GM21619 (cell line): ENCODE data around the gene NLRP6.
A peak's percentile ranks its signal among the peaks of the same experiment; 100 is the strongest.
"Not testable (repeated sequence)": the region's sequence is repeated elsewhere in the genome, so short reads cannot be mapped to it uniquely, and the experiment has no call there.

Experiments
- ATAC-seq: cut with Tn5 transposase; IDR thresholded peaks from one replicate; pipeline ENCODE4 v1.9.1; 2021; ENCODE audit not compliant: unreplicated experiment

NLRP6 gene

DNA sequence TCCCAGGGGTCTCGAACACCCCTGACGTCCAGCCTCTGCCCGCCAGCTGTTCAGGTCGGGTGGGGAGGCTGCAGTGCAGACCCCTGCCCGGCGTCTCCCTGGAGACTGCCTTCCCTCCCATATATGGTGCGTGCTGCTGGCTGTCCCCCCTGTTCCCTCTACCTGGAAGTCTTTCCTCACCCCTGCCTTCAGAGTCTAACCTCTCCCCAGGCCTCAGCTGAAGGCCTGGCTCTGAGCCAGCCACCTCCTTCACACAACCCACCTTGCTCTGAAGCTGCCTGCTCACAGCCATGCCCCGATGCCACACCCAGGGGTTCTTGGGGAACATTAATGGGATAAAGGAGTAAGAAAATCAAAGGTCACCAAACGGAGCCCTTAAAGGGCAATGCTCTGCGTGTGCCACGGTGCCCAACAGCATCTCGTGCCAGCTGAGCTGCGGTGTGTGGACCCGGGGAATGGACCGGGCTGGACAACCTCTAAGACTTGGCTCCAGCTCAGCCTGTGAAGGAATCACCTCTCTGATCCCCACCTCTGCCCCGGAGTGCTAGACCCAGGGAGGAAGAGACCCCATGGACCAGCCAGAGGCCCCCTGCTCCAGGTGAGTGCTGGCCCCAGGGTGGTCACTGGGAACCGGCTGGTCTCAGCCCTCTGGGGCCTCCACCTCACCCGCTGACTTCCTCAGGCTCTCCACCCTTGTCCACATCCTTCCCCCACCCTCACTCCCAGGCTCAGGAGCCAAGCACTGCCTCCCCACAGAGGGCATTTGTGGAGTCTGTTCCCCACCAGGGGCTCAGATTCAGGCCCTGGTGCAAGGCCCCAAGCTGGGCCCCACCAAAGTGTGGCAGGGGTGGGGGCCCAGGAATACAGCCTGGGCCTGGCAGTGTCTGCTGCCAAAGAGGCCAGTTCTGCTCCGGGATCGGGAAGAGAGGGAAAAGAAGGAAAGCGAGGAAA is at the start of gene NLRP6:
NLRP6 (plus strand) TSS at position 407 of the 951 bp plus-strand sequence; CDS start at position 570, 163 bp downstream.
- no peak for ATAC-seq

GRCh38 chr11:230431-230830 is 47.8 kb upstream of the NLRP6 start:
- ATAC-seq = no peak

DNA sequence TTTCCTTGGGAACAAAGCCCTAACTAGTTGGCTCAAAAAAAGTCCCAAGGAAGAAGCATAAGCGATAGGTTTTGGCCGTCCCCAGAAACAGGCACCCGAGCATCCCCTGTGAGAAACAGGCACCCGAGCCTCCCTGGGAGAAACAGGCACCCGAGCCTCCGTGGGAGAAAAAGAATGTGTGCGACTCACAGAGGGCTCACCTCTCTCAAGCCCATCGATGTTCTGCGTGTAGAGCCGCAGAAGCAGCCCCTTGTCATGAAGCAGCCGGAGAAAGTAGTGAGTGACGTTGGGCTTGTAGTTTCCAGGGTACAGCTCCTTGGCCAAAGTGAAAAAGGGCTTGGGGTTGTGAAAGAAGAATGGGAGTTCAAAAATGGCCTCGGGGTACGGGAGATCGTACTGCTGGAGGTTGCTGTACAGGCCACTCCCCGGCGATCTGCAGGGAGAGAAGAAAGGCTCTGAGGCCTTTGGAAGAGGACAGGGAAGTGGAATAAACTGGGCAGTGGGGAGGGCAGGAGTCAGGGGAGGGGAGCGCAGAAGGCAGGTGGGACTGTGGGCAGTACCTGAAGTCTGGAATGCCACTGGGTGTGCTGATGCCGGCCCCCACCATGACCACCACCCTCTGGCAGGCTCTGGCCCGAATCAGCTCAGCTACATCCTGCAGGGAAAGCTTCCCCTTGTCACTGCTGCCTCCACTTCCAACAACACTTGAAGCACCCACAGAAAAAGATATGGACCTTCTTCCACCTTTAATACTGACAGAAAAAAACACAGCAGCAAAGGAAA is 45.2 kb upstream of the NLRP6 start:
- no peak for ATAC-seq

GRCh38 chr11:235180-235579 is 43.0 kb upstream of the NLRP6 start:
- no peak for ATAC-seq

GRCh38 chr11:235609-235996 is 42.6 kb upstream of the NLRP6 start:
- ATAC-seq = peak; percentile 21

DNA sequence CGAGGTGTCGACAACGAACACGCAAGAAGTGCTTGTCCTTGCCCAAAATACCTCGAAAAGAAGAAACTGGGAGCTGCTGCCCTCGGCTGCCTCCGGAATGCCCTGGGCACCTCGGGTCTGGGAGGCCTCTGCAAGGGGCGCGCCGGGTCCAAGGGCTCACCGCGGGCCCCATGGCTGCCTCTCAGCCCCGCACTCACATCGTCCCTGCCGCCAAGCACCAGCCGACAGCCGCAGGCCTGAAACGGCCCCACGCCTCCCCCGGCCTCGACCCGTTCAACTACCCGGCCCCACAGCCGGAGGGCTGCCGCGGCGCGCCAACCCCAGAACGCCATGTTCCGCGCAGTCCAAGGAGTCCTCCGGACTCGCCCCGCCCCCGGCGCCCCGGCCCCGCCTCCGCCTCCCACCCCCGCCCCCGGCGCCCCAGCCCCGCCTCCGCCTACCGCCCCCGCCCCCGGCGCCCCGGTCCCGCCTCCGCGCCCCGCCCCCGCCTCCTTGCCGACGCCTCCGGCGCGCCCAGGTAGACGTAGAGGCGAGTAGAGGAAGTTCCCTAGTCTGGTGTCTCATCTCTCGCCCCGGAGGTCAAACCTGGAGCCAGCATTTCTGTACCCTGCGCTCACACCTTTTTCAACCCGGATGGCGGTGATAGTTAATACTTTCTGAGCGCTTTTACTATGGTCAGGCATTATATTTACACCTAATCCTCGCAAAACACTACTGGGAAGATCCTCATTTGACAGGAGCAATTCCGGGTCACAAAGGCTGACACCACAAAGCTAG is 42.0 kb upstream of the NLRP6 start, which contains the start of gene SIRT3:
SIRT3 (minus strand) TSS at position 346 of the 777 bp plus-strand sequence; CDS start at position 332, 14 bp downstream.
- ATAC-seq = peak; percentile 74

- peak; percentile 72 for ATAC-seq
Measured at GRCh38 chr11:236774-237767, 41.1 kb upstream of the NLRP6 start, which contains the start of gene PSMD13. PSMD13 (plus strand) TSS chr11:236976; CDS start chr11:237050, 74 bp downstream.

DNA sequence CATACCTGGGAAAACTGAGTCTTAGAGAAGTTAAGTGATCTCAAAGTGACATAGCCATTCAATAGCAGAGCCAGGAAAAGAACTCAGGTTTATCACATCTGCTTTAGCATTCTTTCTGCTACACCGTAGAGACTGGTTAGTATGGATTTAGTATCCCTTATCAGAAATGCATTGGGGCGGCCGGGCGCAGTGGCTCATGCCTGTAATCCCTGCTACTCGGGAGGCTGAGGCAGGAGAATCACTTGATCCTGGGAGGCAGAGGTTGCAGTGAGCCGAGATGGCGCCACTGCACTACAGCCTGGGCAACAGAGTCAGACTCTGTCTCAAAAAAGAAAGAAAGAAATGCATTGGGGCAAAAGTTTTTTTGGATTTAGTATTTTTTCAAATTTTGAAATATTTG is 39.9 kb upstream of the NLRP6 start:
- not testable (repeated sequence) for ATAC-seq

- no peak for ATAC-seq
Measured at GRCh38 chr11:240315-240714, 37.9 kb upstream of the NLRP6 start.

DNA sequence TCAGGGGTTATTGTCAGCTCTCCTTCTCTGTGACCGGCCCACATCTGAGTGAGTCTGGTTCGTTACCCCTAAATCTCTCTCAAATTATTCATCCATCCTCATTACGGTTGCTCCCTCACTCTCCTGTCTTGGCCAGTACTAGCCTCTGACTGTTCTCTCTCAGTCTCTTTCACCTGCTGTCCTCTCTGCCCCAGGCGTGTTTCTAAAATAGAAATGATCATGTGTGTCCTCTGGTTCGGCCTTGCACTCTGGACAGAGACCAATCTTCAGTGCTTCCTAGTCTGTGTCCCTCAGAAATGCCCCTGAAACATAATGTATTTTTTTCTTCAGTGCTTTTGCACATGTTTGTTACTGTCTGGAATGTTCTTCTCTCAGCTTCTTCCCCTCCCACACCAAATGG is 36.6 kb upstream of the NLRP6 start:
- ATAC-seq = no peak

DNA sequence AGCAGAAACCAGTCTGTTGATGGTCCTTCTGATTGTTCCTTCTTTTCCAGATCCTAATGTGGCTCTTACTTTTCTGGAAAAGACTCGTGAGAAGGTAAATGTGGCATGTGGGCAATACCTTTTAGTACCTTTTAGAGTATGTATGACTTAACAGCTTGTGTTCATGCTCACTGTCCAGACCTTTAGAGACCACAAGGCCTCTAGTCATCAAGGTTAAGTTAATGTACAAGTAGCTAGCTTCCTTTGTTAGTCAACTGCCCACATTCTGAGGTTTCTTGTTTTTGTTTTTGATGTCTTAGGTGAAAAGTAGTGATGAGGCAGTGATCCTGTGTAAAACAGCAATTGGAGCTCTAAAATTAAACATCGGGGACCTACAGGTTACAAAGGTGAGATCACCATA is 33.8 kb upstream of the NLRP6 start:
- no peak for ATAC-seq

- no peak for ATAC-seq
Measured at GRCh38 chr11:249062-249461, 29.1 kb upstream of the NLRP6 start.

DNA sequence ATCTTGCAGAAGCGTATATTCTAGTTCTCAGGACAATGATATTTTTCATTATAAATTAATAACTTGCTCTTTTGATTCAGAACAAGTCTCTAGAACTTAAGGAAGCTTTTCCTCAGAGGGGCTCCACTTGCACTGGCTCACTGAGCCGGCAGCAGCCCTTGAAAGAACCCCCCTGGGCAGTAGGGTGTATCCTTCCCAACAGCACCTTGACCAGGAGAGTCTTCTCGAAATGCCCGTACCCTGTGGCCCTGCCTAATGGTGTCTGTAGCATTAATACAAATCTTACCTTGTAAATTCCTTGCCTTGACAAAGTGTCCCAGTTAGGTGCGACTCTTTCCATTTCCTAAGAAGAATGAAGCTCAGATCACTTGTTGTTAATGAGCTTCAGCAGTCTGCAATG is 27.9 kb upstream of the NLRP6 start:
- ATAC-seq = no peak

DNA sequence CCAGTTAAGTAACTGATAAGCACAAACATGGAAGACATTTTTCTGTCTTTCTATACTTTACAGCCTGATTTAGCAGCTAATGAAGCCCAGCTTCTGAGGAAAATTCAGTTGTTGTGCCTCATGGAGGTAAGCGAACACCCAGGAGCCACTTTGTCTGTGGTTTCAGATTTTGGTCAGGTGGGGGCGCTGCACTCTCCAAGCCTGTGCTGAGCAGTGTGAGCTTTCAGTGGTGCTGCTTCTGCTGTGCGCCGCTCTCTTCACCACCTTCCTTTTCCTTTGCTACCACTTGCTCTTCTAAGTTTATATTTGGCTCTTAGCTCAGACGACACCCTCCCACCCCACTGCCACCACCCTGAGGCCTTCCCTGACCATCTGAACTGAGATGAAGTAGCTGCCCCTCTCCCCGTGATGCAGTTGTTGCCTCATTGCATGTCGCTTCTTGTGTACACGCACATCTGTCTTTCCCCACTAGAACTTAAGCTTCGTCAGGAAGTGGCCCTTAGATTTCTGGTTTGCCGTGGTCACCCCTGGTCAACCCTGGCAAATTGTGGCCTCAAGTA is 27.4 kb upstream of the NLRP6 start:
- no peak for ATAC-seq

- ATAC-seq = no peak
Measured at GRCh38 chr11:251550-251949, 26.7 kb upstream of the NLRP6 start.

GRCh38 chr11:252666-253065 is 25.5 kb upstream of the NLRP6 start:
- ATAC-seq = no peak

GRCh38 chr11:253160-253885 is 24.9 kb upstream of the NLRP6 start:
- no peak for ATAC-seq

GRCh38 chr11:253886-254270 is 24.3 kb upstream of the NLRP6 start:
- ATAC-seq = no peak

DNA sequence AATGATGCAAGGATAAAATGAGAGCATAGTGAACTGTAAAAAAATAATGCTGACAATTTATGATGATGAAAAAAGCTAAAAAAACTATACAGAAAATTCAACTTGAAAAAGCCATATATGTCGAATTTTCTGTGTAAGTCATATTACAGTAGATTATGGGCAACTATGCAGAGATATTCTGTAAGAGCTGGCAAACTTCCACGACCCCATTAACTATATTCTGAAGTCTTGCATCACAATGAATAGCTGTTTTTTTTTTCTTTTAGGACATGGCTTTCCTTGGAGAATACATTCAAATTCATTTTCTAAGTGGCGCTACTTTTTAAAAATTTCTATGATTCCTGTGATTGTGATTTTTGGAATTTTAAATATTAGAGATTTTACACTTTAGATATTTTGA is 23.0 kb upstream of the NLRP6 start:
- no peak for ATAC-seq
